ENCODE measurements around the gene RBM46.

RBM46 gene

GRCh38 chr4:154740462-154740861, 40.6 kb upstream of the RBM46 start:
- H3K9me3 ChIP-seq (ENCODE audit: insufficient read depth, low read depth, low read length): no peaks in the 10 kb centered on the region
- no peaks in the 10 kb centered on the region for H3K9me2 ChIP-seq (replicated peaks; ENCODE audit: low read depth, low read length)
- no peaks in the 10 kb centered on the region for H4K20me1 ChIP-seq (ENCODE audit: insufficient read depth, low read length, poor library complexity, severe bottlenecking)
- no peaks in the 10 kb centered on the region for H3K79me2 ChIP-seq (ENCODE audit: insufficient read depth, low read length)
- H2AFZ ChIP-seq (ENCODE audit: low read length): no peak overlapping the region
- H3K9ac ChIP-seq (ENCODE audit: low read depth, low read length, poor library complexity, severe bottlenecking): no peak overlapping the region
- H3F3A ChIP-seq (ENCODE audit: low read depth): no peaks in the 10 kb centered on the region
- H3K27me3 ChIP-seq (ENCODE audit: insufficient read depth, low read length, poor library complexity, severe bottlenecking): no peaks in the 10 kb centered on the region
- no peaks in the 10 kb centered on the region for H3K36me3 ChIP-seq (ENCODE audit: insufficient read depth, low read length)
- H3K4me1 ChIP-seq (ENCODE audit: insufficient read depth, low read length, poor library complexity, severe bottlenecking): no peaks in the 10 kb centered on the region
- TF ChIP-seq CTCF (conservative IDR thresholded peaks at IDR 0.05; ENCODE audit: low read length): no peak
- no peak for TF ChIP-seq EZH2phosphoT487 (IDR thresholded peaks at IDR 0.05; ENCODE audit: borderline replicate concordance)
- no peak overlapping the region for H3K4me2 ChIP-seq (ENCODE audit: low read depth, low read length, poor library complexity, severe bottlenecking)
- no peak overlapping the region for H3K4me3 ChIP-seq (ENCODE audit: low read length, poor library complexity, severe bottlenecking)

GRCh38 chr4:154741131-154741665, 39.9 kb upstream of the RBM46 start:
- Histone ChIP-seq H4K20me1 (ENCODE audit: insufficient read depth, low read length, poor library complexity, severe bottlenecking) (no peaks in the 10 kb centered on the region), H3K27me3 (ENCODE audit: insufficient read depth, low read length, poor library complexity, severe bottlenecking) (no peaks in the 10 kb centered on the region), H3K4me3 (ENCODE audit: low read length, poor library complexity, severe bottlenecking) (no peak overlapping the region), H3F3A (ENCODE audit: low read depth) (no peaks in the 10 kb centered on the region), H3K9ac (ENCODE audit: low read depth, low read length, poor library complexity, severe bottlenecking) (no peak overlapping the region), H3K36me3 (ENCODE audit: insufficient read depth, low read length) (no peaks in the 10 kb centered on the region), H3K79me2 (ENCODE audit: insufficient read depth, low read length) (no peaks in the 10 kb centered on the region), H3K4me2 (ENCODE audit: low read depth, low read length, poor library complexity, severe bottlenecking) (no peak overlapping the region), H3K4me1 (ENCODE audit: insufficient read depth, low read length, poor library complexity, severe bottlenecking) (no peaks in the 10 kb centered on the region), H3K9me2 (replicated peaks; ENCODE audit: low read depth, low read length) (no peaks in the 10 kb centered on the region), H2AFZ (ENCODE audit: low read length) (no peak overlapping the region), H3K9me3 (ENCODE audit: insufficient read depth, low read depth, low read length) (no peaks in the 10 kb centered on the region)
- TF ChIP-seq CTCF (conservative IDR thresholded peaks at IDR 0.05; ENCODE audit: low read length) (no peak), EZH2phosphoT487 (IDR thresholded peaks at IDR 0.05; ENCODE audit: borderline replicate concordance) (no peak)

- 0 out of 2 replicates have a peak, but pooled peaks cover under 1% of the 10 kb centered on the region for H3K9me2 ChIP-seq (replicated peaks; ENCODE audit: low read depth, low read length)
- H3K9me3 ChIP-seq (ENCODE audit: insufficient read depth, low read depth, low read length): no peaks in the 10 kb centered on the region
- H4K20me1 ChIP-seq (ENCODE audit: insufficient read depth, low read length, poor library complexity, severe bottlenecking): no peaks in the 10 kb centered on the region
- no peak overlapping the region for H3K4me2 ChIP-seq (ENCODE audit: low read depth, low read length, poor library complexity, severe bottlenecking)
- no peak overlapping the region for H2AFZ ChIP-seq (ENCODE audit: low read length)
- no peak overlapping the region for H3K4me3 ChIP-seq (ENCODE audit: low read length, poor library complexity, severe bottlenecking)
- no peaks in the 10 kb centered on the region for H3K4me1 ChIP-seq (ENCODE audit: insufficient read depth, low read length, poor library complexity, severe bottlenecking)
- TF ChIP-seq CTCF (conservative IDR thresholded peaks at IDR 0.05; ENCODE audit: low read length) (no peak), EZH2phosphoT487 (IDR thresholded peaks at IDR 0.05; ENCODE audit: borderline replicate concordance) (no peak)
- no peak overlapping the region for H3K9ac ChIP-seq (ENCODE audit: low read depth, low read length, poor library complexity, severe bottlenecking)
- H3K36me3 ChIP-seq (ENCODE audit: insufficient read depth, low read length): no peaks in the 10 kb centered on the region
- H3F3A ChIP-seq (ENCODE audit: low read depth): no peaks in the 10 kb centered on the region
- no peaks in the 10 kb centered on the region for H3K27me3 ChIP-seq (ENCODE audit: insufficient read depth, low read length, poor library complexity, severe bottlenecking)
- no peaks in the 10 kb centered on the region for H3K79me2 ChIP-seq (ENCODE audit: insufficient read depth, low read length)
These were observed 38.9 kb upstream of the RBM46 start for GRCh38 chr4:154741922-154742850.
